ENCODE measurements around the gene ZDHHC8. TPM values are rescaled to one million over a fixed set of nuclear protein-coding genes. Genes with fewer than 3 reads are reported as not detected.
A peak's percentile ranks its signal among the peaks of the same experiment; 100 is the strongest.

Gene ZDHHC8
- total and polyA plus RNA-seq, 2 experiments from 2014 or later: 9.6 to 72.7 TPM

DNA sequence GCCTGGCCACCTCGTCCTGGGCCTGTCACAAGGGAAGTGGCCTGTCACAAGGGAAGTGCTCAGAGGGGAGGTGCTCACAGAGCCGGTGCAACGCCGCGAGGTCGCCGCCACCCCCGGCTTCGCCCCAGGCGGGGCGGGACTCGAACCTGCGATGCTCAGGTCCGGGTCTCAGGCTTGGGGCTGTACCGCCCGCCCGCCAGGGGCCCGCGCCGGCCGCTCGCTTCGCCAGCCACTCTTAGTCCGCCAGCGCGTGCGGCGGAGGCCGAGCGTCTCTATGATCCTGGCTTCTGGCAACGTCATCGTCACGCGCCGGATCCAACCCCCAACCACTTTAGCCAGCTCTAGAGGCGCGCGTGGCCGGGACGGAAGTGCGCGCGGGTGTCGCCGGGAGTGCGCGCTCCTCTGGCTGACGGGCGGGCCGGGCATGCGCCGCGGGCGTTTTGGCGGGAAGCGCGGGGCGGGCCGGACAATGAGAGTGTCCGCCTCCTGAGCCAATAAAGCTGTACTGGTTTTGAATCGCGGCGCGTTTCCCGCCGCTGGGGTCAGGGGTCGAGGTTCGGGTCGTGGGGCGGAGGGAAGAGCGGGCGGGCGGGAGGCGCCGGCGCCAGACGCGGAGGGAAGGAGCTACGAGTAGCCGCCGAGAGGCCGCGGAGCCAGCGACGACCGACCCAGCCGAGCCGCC lies 14.5 kb upstream of the ZDHHC8 start, which contains the start of gene TRMT2A:
Gene TRMT2A (minus strand): TSS at position 276 of the 682 bp plus-strand sequence. CDS start 320 bp downstream, outside the sequence.
- TF ChIP-seq EZH2 (IDR thresholded peaks at IDR 0.05; ENCODE audit: borderline replicate concordance) (no peak), CTCF (IDR thresholded peaks at IDR 0.05; ENCODE audit: poor library complexity) (peak; percentile 34), EZH2phosphoT487 (IDR thresholded peaks at IDR 0.05; ENCODE audit: low read depth, severe bottlenecking, unreplicated experiment) (no peak)
- H4K20me1 ChIP-seq (ENCODE audit: insufficient read depth, poor library complexity, severe bottlenecking): no peaks in the 10 kb centered on the region
- peaks cover 16% of the 10 kb centered on the region for H3K4me1 ChIP-seq (ENCODE audit: insufficient read depth)
- H3K9me2 ChIP-seq (replicated peaks; ENCODE audit: insufficient read depth): no peaks in the 10 kb centered on the region
- H3K36me3 ChIP-seq (replicated peaks; ENCODE audit: insufficient read depth, low read depth): no peaks in the 10 kb centered on the region
- peak within 1 kb of the TSS; percentile 62 for H2AFZ ChIP-seq
- WGBS (ENCODE audit: low lambda C conversion rate, missing lambda C conversion rate): under 1% methylated on average over 63 of the region's 88 CpGs
- H3K27me3 ChIP-seq: no peaks in the 10 kb centered on the region
- H3K9me3 ChIP-seq (ENCODE audit: low read depth): no peaks in the 10 kb centered on the region
- H3K79me2 ChIP-seq: peaks cover 66% of the 10 kb centered on the region
- DNase-seq (ENCODE audit: low spot score): peak; percentile 99
- H3K4me3 ChIP-seq: peak within 1 kb of the TSS; percentile 83
- H3K4me2 ChIP-seq: peak within 1 kb of the TSS; percentile 96
- H3K27ac ChIP-seq: peak within 1 kb of the TSS; percentile 82

DNA sequence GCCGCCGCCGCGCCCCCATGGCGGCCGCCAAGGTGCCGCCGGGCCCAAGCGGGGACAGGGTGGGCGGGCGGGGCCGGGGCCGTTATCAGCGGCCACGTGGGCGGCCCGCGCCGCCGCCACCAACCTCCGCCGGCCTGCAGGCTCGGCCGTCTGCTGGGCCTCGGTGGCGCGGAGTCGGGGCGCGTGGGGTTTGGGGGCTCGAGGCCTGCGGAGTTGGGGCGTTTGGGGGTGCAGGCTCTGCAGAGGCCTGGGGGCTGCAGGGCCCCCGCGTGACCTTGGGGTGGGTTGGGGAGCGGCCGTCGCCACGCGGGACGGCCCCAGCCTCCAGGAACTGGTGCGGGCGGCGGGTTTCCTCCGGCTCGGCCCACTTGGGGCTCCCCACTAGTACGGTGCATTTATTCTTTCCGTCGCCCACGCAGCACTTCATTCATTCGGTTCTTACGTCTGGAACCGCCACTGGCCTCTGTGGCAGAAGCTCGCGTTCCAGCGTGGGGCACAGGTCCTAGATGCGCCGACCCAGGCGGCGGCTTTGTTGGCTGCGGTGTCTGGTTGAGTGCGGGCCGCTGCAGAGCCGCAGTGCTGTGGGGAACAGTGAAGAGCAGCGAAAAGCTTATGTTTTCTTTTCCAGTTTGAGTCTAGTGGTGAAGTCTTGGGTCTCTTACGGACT lies 13.8 kb upstream of the ZDHHC8 start:
- peak; percentile 56 for DNase-seq (ENCODE audit: low spot score)
- H2AFZ ChIP-seq: no peak overlapping the region

DNA sequence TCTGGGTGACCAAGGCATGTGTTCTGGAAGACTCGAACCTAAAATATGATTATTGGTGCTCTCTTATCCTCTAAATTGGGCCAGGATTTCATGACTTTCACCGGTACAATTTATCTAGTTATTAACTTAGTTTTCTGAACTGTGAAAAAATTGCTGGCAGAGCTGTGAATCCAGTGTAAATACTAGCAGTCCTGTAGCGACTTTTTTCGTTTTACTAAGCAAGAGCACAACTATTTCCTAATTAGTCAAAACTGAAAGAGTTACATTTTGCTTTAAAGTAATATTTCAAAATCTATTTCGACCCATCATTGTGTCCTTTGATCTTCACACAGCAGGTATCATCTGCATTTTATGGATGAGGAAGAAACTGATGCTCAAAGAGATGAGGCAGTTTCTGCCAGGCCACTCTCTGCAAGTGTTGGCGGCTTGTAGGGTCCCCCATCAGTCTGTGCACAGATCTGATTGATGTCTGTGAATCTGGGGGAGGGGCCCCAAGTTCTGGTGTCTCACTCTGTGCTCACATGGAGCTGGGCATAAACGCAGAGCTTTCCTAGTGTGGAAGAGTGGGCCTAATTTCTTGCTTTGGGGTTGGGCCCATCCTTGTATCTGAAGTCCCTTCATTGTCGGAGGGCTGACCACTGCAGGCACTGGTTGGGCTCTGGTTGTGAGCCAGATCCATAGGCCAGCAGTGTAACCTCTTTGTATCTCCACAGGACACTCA lies 13.1 kb upstream of the ZDHHC8 start:
- Histone ChIP-seq H4K20me1 (ENCODE audit: insufficient read depth, poor library complexity, severe bottlenecking) (no peaks in the 10 kb centered on the region), H3K4me3 (peak overlapping the region; percentile 83), H3K4me1 (ENCODE audit: insufficient read depth) (peaks cover 16% of the 10 kb centered on the region), H3K36me3 (replicated peaks; ENCODE audit: insufficient read depth, low read depth) (no peaks in the 10 kb centered on the region), H3K9me3 (ENCODE audit: low read depth) (no peaks in the 10 kb centered on the region), H3K27me3 (no peaks in the 10 kb centered on the region), H3K9me2 (replicated peaks; ENCODE audit: insufficient read depth) (no peaks in the 10 kb centered on the region), H3K79me2 (peaks cover 69% of the 10 kb centered on the region), H3K4me2 (peak overlapping the region; percentile 85), H2AFZ (no peak overlapping the region), H3K27ac (peak overlapping the region; percentile 82)
- DNase-seq (ENCODE audit: low spot score): no peak
- WGBS (ENCODE audit: low lambda C conversion rate, missing lambda C conversion rate): 22% methylated on average over 8 of the region's 8 CpGs
- no peak for TF ChIP-seq CTCF (IDR thresholded peaks at IDR 0.05; ENCODE audit: poor library complexity)
- TF ChIP-seq EZH2phosphoT487 (IDR thresholded peaks at IDR 0.05; ENCODE audit: low read depth, severe bottlenecking, unreplicated experiment): no peak
- no peak for TF ChIP-seq EZH2 (IDR thresholded peaks at IDR 0.05; ENCODE audit: borderline replicate concordance)

More for the DNA sequence above, 13.8 kb upstream of the ZDHHC8 start:
- TF ChIP-seq EZH2 (IDR thresholded peaks at IDR 0.05; ENCODE audit: borderline replicate concordance) (no peak), CTCF (IDR thresholded peaks at IDR 0.05; ENCODE audit: poor library complexity) (no peak), EZH2phosphoT487 (IDR thresholded peaks at IDR 0.05; ENCODE audit: low read depth, severe bottlenecking, unreplicated experiment) (no peak)
- no peaks in the 10 kb centered on the region for H3K36me3 ChIP-seq (replicated peaks; ENCODE audit: insufficient read depth, low read depth)
- no peaks in the 10 kb centered on the region for H3K27me3 ChIP-seq
- under 1% methylated on average over 46 of the region's 66 CpGs for WGBS (ENCODE audit: low lambda C conversion rate, missing lambda C conversion rate)
- H4K20me1 ChIP-seq (ENCODE audit: insufficient read depth, poor library complexity, severe bottlenecking): no peaks in the 10 kb centered on the region
- H3K79me2 ChIP-seq: peaks cover 69% of the 10 kb centered on the region
- peaks cover 16% of the 10 kb centered on the region for H3K4me1 ChIP-seq (ENCODE audit: insufficient read depth)
- H3K9me3 ChIP-seq (ENCODE audit: low read depth): no peaks in the 10 kb centered on the region
- H3K4me3 ChIP-seq: peak overlapping the region; percentile 83
- peak overlapping the region; percentile 82 for H3K27ac ChIP-seq
- no peaks in the 10 kb centered on the region for H3K9me2 ChIP-seq (replicated peaks; ENCODE audit: insufficient read depth)
- H3K4me2 ChIP-seq: peak overlapping the region; percentile 85

All from hepatocyte (in vitro differentiated cells).